Esophagus squamous epithelium (tissue), 4 donors: ENCODE results near the gene WLS.

Source experiments
- POLR2A ChIP-seq, 4 donors: fragments of 450-650 bp; IDR thresholded peaks; one replicate each; pipeline ENCODE4 v1.6.1; 2017; ENCODE audit warnings: antibody characterized with exemption in 4 of 4, mild to moderate bottlenecking in 4 of 4, moderate library complexity in 3 of 4
- TF ChIP-seq, protein P1 (sequence below), 6 experiments: fragments of 450-650 bp in 4 of 6; fragments of 200-600 bp in 2 of 6; sonication (generic) in 2 of 6; IDR thresholded peaks; one replicate each; pipeline ENCODE4 v1.5.1; 2016 to 2019; ENCODE audit warnings: antibody characterized with exemption in 6 of 6, mild to moderate bottlenecking in 4 of 6, moderate library complexity in 4 of 6

GRCh38 chr1:68278221-68278620 lies 45.9 kb upstream of the WLS start:
- TF ChIP-seq, protein P1, sequence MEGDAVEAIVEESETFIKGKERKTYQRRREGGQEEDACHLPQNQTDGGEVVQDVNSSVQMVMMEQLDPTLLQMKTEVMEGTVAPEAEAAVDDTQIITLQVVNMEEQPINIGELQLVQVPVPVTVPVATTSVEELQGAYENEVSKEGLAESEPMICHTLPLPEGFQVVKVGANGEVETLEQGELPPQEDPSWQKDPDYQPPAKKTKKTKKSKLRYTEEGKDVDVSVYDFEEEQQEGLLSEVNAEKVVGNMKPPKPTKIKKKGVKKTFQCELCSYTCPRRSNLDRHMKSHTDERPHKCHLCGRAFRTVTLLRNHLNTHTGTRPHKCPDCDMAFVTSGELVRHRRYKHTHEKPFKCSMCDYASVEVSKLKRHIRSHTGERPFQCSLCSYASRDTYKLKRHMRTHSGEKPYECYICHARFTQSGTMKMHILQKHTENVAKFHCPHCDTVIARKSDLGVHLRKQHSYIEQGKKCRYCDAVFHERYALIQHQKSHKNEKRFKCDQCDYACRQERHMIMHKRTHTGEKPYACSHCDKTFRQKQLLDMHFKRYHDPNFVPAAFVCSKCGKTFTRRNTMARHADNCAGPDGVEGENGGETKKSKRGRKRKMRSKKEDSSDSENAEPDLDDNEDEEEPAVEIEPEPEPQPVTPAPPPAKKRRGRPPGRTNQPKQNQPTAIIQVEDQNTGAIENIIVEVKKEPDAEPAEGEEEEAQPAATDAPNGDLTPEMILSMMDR (IDR thresholded peaks at IDR 0.05): no peak
- no peak for TF ChIP-seq POLR2A (IDR thresholded peaks at IDR 0.05)
